Measurements from ENCODE around the gene ODAD2. TPM values are rescaled to one million over a fixed set of nuclear protein-coding genes. Genes with fewer than 3 reads are reported as not detected.
"Not testable (repeated sequence)": the region's sequence is repeated elsewhere in the genome, so short reads cannot be mapped to it uniquely, and the experiment has no call there.

ODAD2 gene
- total RNA-seq, 1 experiment from 2014 or later, result not detected

- H3K4me1 ChIP-seq (ENCODE audit: control insufficient read depth, insufficient read depth, low read length), result no peaks in the 10 kb centered on the region
- H3K9me3 ChIP-seq (ENCODE audit: control insufficient read depth, insufficient read depth, low read depth, low read length), result no peaks in the 10 kb centered on the region
- DNase-seq (ENCODE audit: low read depth, low spot score) (no peak), ATAC-seq (no peak)
- intact Hi-C loops (cut with micrococcal nuclease; ENCODE audit: unreplicated experiment), result no loop called here
- no peak for TF ChIP-seq SIN3A (IDR thresholded peaks at IDR 0.05; ENCODE audit: borderline replicate concordance, insufficient read depth, low read depth, low read length)
- TF ChIP-seq TCF7L2 (IDR thresholded peaks at IDR 0.05; ENCODE audit: low read depth, low read length), result no peak
- no peaks in the 10 kb centered on the region for H3K27me3 ChIP-seq (ENCODE audit: control insufficient read depth, insufficient read depth, low read length)
- H3K4me3 ChIP-seq (ENCODE audit: low read depth in 2 of 2, low read length in 2 of 2), result no peak overlapping the region
- no peak overlapping the region for H3K27ac ChIP-seq (ENCODE audit: low read length)
- CTCF ChIA-PET, result no interaction called here
- in situ Hi-C loops (cut with HindIII; ENCODE audit: low pct_unique_long_range_greater_than_20kb, low sequenced_read_pairs), result no loop called here
- BruUV-seq (replicated peaks), result no TSS peak
- no peaks in the 10 kb centered on the region for H3K36me3 ChIP-seq (ENCODE audit: control insufficient read depth, insufficient read depth, low read length)
- POLR2A ChIA-PET, result no interaction called here
Measured at GRCh38 chr10:27911011-27911410, 87.9 kb downstream of the ODAD2 start.

DNA sequence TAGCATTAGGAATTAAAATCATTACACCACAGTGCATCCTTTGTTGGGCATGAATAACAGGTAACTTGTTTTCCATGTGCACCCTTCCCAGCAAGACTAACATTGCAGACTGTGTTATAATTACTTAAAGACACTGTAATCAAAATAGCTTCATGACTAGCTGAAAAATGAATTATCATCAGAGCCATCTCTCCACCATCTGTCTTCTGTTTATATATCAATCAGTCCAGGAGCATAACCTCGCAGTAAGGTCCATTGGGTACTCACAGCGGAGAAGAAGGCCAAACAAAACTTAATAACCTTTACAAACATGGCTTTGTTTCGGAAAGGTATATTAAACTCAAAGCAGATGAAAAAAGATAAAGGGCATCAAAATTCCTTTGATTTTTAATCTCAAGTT, 90.6 kb downstream of the ODAD2 start:
- BruUV-seq (replicated peaks), result no TSS peak
- CTCF ChIA-PET, result no interaction called here
- Histone ChIP-seq H3K9me3 (ENCODE audit: control insufficient read depth, insufficient read depth, low read depth, low read length) (no peaks in the 10 kb centered on the region), H3K27me3 (ENCODE audit: control insufficient read depth, insufficient read depth, low read length) (no peaks in the 10 kb centered on the region), H3K27ac (ENCODE audit: low read length) (no peak overlapping the region), H3K36me3 (ENCODE audit: control insufficient read depth, insufficient read depth, low read length) (no peaks in the 10 kb centered on the region), H3K4me1 (ENCODE audit: control insufficient read depth, insufficient read depth, low read length) (no peaks in the 10 kb centered on the region), H3K4me3 (ENCODE audit: low read depth in 2 of 2, low read length in 2 of 2) (no peak overlapping the region)
- no peak for ATAC-seq
- intact Hi-C loops (cut with micrococcal nuclease; ENCODE audit: unreplicated experiment), result no loop called here
- POLR2A ChIA-PET, result no interaction called here
- TF ChIP-seq TCF7L2 (IDR thresholded peaks at IDR 0.05; ENCODE audit: low read depth, low read length), result no peak
- TF ChIP-seq CTCF (IDR thresholded peaks at IDR 0.05), result no peak
- no peak for TF ChIP-seq POLR2AphosphoS5 (IDR thresholded peaks at IDR 0.05; ENCODE audit: low read depth, low read length)
- TF ChIP-seq REST (IDR thresholded peaks at IDR 0.05; ENCODE audit: insufficient read depth in 1 of 2, low read depth in 2 of 2, low read length in 1 of 2), result no peak
- no peak for TF ChIP-seq SIN3A (IDR thresholded peaks at IDR 0.05; ENCODE audit: borderline replicate concordance, insufficient read depth, low read depth, low read length)
- in situ Hi-C loops (cut with HindIII; ENCODE audit: low pct_unique_long_range_greater_than_20kb, low sequenced_read_pairs), result no loop called here
- no peak for DNase-seq (ENCODE audit: low read depth, low spot score)

GRCh38 chr10:27899485-27899884, 99.4 kb downstream of the ODAD2 start:
- BruUV-seq (replicated peaks); H3K4me1 ChIP-seq (ENCODE audit: control insufficient read depth, insufficient read depth, low read length); in situ Hi-C loops (cut with HindIII; ENCODE audit: low pct_unique_long_range_greater_than_20kb, low sequenced_read_pairs); POLR2A ChIA-PET; H3K36me3 ChIP-seq (ENCODE audit: control insufficient read depth, insufficient read depth, low read length); ATAC-seq; H3K27ac ChIP-seq (ENCODE audit: low read length); intact Hi-C loops (cut with micrococcal nuclease; ENCODE audit: unreplicated experiment); H3K27me3 ChIP-seq (ENCODE audit: control insufficient read depth, insufficient read depth, low read length); DNase-seq (ENCODE audit: low read depth, low spot score); H3K4me3 ChIP-seq (ENCODE audit: low read depth in 2 of 2, low read length in 2 of 2); H3K9me3 ChIP-seq (ENCODE audit: control insufficient read depth, insufficient read depth, low read depth, low read length); CTCF ChIA-PET: not testable (repeated sequence)
